Activated CD8-positive, alpha-beta memory T cell treated with anti-CD3 and anti-CD28 coated beads for 48 hours (primary cell): Measurements from ENCODE around the gene GOLGA6D.
"Not testable (repeated sequence)": the region's sequence is repeated elsewhere in the genome, so short reads cannot be mapped to it uniquely, and the experiment has no call there.

Experiments
- DNase-seq, 3 experiments: peaks; one replicate each; pipeline ENCODE4 v3.0.0-alpha.2; 2020; ENCODE audit warnings: low read depth in 2 of 3, low spot score in 2 of 3

Gene GOLGA6D

GRCh38 chr15:75275617-75276016, 7.0 kb upstream of the GOLGA6D start:
- not testable (repeated sequence) for DNase-seq

- DNase-seq: not testable (repeated sequence)
These were observed 4.1 kb upstream of the GOLGA6D start for GRCh38 chr15:75278497-75278896.

- DNase-seq: not testable (repeated sequence)
These were observed 1.5 kb downstream of the GOLGA6D start for GRCh38 chr15:75284152-75284551.

GRCh38 chr15:75293660-75294059, 11.0 kb downstream of the GOLGA6D start:
- DNase-seq: not testable (repeated sequence)

- DNase-seq: not testable (repeated sequence)
These were observed 16.1 kb downstream of the GOLGA6D start for GRCh38 chr15:75298541-75299310.

DNA sequence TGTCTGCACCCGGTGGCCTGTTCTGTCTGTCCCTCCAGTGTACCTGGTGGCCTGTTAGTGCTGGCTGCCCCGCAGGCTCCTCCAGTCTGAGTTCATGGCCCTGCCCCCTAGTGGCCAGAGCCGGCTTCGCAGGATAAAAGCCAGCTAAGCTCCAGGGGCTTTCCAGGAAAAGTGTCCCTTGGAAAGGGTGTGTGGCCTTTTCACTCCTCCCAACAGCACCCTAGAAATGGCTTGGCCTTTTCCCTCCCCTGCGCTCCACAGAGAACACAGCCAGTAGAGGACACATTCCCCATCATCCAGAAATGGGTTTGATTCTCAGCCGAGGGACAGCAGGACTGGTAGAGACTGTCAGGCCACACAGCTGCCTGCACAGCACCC, 16.7 kb downstream of the GOLGA6D start:
- peak in 2 of 3 experiments; percentile 21 to 31 for DNase-seq

DNA sequence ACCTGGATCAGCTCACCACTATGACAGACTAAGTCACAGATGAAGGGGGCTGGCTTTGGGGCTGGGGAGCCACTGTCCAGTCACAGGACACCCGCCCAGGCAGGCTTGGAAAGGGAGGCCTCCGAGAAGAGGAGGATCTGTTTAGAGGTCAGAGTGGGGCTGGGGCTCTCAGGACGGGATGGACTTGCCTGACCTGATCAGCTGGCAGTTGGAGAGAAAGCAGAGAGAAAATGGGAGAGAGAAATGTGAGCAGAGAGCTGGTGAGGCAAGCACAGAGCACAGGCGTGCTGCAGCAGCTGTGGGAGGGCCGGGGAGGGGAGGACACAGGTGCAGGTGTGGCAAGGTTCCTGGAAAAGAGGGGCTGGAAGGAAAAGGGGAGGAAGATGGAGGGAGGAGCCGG, 17.4 kb downstream of the GOLGA6D start:
- DNase-seq: not testable (repeated sequence)

DNA sequence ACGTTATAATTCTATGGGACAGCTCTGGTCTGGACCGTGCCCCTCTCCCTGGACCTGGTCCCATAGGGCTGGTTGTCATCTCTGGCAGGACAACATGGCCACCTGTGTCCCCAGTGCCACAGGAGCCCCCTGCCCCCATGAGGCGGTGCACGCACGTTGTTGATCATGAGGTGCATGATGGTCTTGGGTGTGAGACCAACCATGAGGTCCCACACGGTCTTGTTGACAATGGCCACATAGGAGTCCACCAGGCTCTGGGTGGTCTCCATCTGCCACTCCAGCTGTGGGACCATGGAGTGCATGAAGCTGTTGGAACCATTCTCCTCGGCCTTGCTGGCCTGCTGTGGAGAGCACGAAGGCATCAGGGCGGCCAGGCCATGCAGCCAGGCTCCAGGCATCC, 19.7 kb downstream of the GOLGA6D start:
- DNase-seq: no peak

GRCh38 chr15:75302753-75303152, 20.1 kb downstream of the GOLGA6D start:
- not testable (repeated sequence) for DNase-seq

GRCh38 chr15:75306188-75306587, 23.6 kb downstream of the GOLGA6D start:
- no peak for DNase-seq

GRCh38 chr15:75307778-75308390, 25.2 kb downstream of the GOLGA6D start:
- no peak for DNase-seq

DNA sequence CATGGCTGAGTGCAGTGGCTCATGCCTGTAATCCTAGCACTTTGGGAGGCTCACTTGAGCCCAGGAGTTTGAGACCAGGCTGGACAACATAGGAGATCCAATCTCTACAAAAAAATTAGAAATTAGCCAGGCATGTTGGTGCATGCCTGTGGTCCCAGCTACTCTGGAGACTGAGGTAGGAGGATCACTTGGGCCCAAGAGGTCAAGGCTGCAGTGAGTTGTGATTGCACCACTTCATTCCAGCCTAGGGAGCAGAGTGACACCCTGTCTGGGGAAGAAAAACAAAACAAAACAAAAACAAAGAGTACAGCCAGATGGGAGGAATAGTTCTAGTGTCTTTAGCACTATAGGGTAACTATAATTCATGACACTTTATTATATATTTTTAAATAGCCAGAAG, 27.1 kb downstream of the GOLGA6D start:
- no peak for DNase-seq

DNA sequence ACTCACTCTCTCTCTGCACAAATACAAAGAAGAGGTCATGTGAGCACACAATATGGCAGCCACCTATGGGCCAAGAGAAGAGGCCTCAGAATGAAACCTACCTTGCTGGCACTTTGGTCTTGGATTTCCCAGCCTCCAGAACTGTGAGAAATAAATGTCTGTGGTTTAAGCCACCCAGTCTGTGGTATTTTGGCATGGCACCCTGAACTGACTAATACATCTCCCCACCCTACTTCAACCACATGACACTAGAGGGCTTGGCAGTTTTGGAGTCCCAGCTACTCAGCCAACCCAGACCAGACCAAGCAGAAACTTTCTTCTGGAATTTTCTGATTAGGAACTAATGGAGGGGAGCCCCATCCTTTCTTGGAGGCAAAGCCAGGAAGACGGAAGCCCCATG, 29.9 kb downstream of the GOLGA6D start:
- DNase-seq: not testable (repeated sequence)

DNA sequence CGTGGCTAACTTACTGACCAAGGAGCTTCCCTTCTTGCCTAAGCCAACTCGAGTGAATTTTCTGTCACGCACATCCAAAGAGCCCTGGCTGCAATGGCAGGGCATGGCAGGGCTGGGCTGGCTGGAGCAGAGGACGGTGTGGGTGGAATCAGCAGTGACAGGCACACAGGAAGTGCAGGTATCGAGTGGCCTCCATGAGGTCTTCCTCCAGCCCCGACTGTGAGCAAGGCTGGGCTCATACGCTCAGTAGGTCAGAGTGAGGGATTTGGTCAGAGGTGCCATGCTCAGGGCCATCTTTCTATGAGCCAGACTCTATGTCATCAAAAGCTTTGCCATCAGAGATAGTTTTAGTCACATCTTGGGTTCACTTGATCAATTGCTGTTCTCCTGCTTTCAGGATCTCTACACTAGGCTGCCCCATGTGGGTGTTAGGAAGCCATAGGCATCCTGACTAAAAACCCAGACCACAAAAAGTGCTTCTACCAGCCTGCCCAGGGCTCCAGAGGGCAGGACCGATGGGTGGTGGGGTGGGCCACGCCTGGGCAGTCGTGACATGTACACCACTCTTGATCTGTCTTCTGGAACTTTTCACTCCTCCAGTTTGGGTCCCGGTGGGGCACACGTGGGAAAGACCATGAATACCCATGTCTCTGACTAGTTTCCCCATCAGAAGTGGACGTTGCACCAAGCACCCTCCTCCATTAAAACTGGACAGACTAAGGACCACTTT, 30.6 kb downstream of the GOLGA6D start:
- DNase-seq: no peak

GRCh38 chr15:75314552-75315290, 32.1 kb downstream of the GOLGA6D start:
- no peak for DNase-seq

DNA sequence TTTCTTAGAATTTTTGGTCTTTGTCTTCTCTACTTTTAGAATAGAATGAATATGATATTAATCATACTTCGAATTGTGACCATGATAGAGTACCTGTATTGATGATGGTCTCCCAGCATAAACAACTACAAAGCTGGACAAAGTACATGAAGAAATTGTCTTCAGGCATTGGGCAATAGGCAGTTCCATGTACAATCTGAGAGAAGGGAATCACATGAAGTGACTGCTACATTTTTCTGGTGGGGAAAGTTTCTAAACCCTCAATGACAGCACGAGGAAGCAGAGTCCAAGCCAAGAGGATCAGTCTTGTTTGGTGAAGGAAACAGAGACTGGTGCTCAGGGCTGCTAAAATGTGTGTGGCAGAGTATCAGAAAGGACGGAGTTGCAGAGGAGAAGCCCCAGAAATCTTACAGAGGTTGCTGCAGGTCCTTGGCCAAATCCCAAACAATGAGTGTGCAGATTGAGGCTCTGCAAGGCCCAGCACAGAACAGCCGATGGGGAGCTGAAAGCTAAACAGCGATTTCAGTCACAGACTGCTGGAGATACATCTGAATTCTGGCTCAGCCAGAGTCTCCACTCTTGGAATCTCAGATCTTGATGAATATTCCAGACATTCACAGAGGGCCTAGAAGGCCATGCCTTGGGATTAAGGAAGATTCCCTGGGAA, 36.7 kb downstream of the GOLGA6D start:
- not testable (repeated sequence) for DNase-seq

GRCh38 chr15:75321711-75322110, 39.1 kb downstream of the GOLGA6D start:
- no peak for DNase-seq

GRCh38 chr15:75325922-75326321, 43.3 kb downstream of the GOLGA6D start:
- DNase-seq: no peak

DNA sequence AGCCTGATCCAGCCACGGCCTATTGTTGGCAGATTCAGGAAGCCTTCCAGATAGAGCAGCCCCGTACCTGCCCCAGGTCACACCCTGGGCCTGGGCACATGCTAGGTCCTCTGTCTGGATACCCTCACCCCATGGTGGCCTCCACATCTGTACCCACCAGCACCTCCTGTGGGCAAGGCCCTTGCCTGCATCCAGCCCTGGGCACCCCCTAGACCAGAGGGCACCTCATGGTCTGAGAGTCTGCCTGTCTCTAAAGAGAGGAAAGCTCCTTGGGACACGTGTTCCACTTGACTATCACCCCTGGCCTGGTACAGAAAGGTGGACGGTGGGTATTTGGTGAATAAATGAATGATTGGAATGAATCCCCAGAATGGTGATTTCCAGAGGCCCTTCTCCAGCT, 44.4 kb downstream of the GOLGA6D start:
- DNase-seq: no peak

GRCh38 chr15:75327491-75327890, 44.9 kb downstream of the GOLGA6D start:
- no peak for DNase-seq
